Measurements from ENCODE around the gene TMEM131.
A peak's percentile ranks its signal among the peaks of the same experiment; 100 is the strongest.
"Not testable (repeated sequence)": the region's sequence is repeated elsewhere in the genome, so short reads cannot be mapped to it uniquely, and the experiment has no call there.

The TMEM131 gene

DNA sequence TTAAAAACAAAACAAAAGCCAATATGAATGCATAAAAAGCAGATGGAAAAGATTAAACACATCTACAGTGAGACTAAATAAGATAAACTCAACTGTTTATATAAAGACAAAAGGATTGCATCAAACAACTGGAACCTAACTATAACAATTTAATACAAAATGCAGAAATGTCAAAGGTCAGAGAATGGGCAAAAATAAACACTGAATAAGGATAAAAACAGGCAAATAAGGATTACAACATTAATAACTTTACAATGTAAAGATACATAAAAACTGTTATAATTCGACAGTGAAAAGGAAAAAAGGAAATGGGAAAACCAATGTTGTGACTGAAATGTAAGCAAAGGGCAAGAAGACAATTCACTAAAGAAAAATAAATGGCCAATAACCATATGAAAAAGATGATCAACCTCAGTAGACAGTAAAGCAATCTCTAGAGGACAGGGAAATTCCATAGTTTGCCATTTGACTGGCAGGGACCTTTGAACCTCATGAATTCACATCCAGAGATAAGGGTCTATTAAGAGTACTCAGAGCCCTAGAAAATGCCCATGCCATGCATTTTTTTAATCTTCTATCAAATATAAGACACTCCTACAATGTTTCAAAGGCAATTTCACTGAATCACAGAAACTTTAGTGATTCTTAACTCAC is 83.7 kb downstream of the TMEM131 start:
- DNase-seq: no peak

DNA sequence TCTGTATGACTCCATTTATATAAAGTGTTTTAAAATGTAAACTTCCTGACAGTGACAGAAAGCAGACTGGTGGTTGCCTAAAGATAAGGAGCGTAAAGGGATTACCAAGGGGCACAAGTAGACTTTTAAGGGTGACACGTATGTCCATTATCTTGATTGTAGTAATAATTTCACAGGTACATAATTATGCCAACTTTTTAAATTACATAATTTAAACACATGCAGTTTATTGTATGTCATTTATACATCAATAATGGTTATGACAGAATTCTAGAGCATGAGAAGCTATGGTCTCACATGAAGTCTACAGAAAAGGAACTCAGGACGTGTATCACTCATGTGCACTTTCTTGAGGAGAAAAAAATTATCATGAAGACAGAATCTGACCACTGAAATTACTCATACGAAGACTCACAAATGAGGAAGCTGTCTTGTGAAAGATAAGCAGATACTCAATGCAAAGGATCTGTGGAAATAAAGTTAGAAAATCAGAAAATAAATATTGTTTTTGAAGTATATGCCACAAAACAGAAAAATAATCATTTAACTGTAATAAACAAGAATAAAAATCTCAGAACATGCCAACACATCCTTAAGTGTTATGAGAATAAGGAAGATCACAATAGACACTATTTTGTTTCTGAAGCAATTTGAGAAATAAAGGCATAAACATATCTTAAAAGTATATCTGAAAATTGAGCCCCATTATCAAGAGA is 84.4 kb downstream of the TMEM131 start:
- peak; percentile 24 for DNase-seq

DNA sequence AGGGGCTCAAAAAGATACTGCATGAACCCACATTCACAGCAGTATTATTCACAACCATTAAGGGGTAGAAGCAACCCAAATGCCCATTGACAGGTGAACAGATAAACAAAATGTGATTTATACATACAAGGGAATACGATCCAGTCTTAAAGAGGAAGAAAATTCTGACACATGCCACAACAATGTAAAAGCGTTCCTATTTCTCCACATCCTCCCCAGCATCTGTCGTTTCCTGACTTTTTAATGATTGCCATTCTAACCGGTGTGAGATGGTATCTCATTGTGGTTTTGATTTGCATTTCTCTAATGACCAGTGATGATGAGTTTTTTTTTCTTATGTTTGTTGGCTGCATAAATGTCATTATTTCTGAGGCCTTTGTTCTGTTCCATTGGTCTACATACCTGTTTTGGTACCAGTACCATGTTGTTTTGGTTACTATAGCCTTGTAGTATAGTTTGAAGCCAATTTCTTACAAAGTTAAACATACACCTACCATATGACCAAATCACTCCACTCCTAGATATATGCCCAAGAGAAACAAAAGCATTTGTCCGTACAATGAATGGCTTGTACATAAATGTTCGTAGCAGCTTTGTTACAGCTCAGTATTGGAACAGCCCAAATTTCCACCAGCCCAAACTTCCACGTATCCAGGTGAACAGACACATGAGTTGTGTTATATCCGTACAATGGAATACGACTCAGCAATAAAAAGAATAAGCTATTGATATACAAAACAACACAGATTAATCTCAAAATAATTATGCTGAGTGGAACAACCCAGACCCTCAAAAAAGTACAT is 85.1 kb downstream of the TMEM131 start:
- no peak for DNase-seq

DNA sequence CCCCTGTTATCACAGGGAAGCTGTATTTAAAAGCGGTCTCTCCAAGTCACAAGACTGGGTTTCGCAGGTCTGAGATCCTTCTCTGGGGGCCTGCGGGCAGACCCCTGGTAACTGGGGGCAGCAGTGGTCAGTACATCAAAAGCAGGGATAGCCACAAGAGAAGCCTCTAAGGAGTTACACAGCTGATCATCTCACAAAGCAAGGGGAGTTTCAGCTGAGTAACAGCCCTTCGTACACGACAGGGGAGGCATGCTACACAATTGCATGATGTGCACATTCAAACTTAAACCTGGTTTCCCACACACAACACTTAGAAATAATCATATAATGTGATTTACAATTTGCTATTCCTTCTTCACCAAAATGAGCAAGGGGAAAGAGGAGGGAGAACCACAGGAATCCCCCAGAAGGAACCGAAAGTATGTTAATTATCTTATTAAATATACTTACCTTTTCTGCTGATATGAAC is 87.5 kb downstream of the TMEM131 start:
- no peak for DNase-seq

DNA sequence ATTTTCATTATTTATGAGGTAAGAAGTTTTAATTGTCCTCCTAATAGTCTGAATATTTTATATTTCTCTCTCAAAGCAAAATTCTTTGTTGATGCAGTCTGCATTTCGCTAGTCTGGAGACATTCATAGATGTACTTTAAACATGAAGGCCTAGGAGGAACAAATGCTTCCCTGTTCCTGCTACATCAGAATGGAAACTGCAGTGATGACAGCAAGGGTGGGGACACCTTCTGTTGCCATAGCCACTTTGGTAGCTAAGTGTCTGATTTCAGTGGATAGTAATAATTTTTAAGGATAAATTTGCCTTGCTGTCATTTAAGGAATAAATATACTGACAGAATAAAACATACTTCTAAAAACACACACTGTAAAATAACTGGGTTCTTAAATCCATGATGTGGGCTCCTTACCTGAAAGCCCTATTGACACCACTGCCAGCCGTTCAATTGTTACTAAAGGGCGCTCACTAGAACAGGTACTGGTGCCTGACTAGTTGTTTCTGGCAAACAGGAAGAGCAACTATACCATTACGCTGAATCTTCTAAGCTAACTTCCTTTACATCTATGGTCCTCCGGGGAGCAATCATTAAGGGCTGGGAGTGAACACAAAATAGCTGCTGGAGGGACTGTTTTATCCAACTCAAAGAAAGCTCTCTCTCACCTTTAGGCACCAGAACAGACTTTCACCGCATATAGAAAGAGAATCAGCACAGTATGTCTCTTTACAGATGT is 88.2 kb downstream of the TMEM131 start:
- DNase-seq: no peak

DNA sequence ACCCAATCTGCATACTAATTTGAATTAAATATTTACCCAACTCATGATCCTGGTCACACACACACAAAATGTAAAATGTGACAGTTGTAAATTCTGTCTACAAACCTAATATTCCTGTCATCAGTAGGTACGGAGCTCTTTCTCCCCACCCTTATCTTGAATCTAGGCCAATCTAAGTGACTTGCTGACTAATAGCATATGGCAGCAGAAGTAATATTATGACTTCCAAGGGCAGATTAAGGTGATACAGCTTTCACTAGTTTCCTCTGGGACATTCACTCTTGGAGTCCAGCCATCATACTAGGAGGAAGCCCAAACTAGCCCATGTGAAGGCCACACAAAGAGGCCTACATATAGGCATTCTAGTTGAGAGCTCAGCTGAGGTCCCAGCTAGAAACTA is 89.4 kb downstream of the TMEM131 start:
- DNase-seq: no peak

DNA sequence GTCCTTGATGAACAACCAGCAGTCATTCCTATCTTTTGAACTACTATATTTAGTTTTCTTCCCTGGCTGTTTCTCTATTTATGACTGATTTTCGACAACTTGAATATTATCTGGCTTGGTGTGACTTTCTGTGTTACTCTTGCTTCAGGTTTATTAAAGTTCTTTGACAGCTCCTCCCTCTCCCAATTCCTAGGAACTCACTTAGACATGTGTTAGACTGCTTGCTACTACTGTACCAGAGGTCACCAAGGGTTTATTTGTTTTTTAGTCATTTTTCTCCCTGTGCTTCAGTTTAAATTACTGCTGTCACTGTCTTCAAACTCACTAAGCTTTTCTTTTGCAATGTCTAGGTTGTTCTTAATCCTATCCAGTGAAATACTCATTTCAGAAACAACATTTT is 90.5 kb downstream of the TMEM131 start:
- no peak for DNase-seq

DNA sequence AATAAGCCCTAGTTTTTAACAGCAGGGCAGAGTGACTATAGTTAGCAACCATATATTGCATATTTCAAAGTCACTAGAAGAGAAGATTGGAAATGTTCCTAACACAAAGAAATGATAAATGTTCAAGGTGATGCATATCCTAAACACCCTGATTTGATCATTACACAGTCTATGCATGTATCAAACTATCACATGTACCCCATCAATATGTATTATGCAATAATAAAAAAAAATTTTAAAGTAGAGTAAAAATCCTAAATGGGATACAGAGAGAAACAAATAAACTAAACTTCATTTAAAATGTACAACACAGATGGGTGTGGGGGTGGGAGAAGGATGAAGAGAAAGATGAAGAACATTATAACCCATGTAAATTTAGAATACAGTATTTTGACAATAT is 93.9 kb downstream of the TMEM131 start:
- no peak for DNase-seq

DNA sequence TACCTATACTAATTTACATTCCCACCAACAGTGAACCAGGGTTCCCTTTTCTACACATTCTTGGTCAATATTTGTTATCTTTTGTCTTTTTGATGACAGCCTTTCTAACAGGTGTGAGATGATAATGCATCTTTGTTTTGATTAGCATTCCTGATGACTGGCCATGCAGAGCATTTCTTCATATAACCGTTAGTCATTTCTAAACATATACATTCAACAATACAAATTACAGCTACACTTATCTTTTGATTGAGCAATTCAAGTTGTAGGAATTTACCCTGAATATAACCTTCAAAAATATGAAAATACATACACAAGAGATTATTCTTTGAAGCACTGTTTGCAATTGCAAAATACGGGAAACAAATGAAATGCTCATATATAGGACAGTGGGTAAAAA is 94.9 kb downstream of the TMEM131 start:
- peak; percentile 20 for DNase-seq

DNA sequence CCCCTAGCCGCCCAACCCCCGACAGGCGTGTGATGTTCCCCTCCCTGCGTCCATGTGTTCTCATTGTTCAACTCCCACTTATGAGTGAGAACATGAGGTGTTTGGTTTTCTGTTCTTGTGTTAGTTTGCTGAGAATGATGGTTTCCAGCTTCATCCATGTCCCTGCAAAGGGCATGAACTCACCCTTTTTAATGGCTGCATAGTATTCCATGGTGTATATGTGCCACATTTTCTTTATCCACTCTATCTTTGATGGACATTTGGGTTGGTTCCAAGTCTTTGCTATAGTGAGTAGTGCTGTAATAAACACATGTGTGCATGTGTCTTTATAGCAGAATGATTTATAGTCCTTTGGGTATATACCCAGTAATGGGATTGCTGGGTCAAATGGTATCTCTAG is 102.7 kb downstream of the TMEM131 start:
- DNase-seq: not testable (repeated sequence)

DNA sequence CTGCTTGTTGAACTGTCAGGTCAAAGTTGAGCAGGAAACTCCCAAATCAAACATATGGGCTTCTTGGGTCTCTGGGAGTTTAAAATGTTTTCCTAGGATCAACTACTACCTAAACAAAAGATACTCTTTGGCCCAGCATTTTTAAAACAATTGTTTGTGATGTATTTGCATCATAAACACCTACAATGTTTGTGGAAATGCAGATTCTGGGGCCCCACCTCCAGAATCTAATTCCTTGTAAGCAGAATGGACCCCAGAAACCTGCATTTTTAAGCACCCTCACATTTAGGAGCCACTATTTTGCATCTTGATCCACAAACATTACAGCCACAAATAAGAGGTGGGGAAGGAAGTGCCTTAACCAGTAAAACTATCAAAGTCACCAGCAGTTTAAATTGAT is 104.1 kb downstream of the TMEM131 start:
- no peak for DNase-seq

DNA sequence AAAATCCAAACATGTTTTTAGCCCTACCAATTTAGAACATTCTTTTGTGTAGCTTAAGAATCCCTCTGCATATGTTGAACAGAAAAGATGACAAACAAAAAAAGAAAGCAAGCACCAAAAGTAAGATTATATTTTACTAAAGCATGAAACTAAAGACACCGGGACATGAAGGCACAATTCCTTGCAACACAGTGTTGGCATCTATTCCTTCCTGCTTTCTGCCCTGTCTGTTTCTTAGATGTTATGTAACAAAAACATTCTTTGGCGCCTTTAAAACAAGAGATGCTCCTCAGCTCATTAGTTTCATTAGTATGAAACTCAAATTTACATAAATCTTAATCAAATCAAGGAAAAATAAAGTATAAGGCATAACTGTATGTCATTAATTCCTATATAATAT is 106.6 kb downstream of the TMEM131 start:
- no peak for DNase-seq

DNA sequence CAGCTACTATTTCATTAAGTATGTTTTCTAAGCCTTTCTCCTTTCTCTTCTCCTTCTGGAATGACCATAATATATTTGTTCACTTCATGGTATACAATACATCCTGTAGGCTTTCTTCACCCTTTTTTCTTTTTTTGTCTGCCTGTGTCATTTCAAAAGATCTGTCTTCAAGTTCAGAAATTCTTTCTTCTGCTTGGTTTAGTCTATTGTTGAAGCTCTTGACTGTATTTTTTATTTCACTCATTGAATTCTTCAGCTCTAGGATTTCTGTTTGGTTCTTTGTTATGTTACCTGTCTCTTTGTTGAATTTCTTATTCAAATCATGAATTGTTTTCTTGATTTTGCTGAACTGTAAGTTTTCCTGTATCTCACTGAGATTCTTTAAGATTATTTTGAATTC is 109.9 kb downstream of the TMEM131 start:
- no peak for DNase-seq

DNA sequence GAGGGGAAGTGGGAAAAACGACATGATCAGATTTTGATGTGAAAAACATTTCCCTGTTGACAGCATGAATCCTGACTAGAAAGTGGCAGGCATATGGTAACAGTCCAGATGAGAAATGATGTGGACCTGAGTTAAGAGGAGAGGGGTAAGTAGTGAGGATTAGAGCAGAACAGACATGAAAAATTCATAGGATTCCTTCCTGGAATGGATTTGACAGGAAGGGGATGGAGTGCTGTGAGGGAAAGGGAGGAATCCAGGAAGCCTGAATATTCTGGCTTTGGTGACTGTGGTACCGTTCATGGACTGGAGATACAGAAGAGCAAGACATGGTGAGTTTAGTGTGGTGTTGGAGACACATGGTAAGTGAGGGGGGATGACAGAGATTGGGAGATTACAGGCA is 115.4 kb downstream of the TMEM131 start:
- no peak for DNase-seq

DNA sequence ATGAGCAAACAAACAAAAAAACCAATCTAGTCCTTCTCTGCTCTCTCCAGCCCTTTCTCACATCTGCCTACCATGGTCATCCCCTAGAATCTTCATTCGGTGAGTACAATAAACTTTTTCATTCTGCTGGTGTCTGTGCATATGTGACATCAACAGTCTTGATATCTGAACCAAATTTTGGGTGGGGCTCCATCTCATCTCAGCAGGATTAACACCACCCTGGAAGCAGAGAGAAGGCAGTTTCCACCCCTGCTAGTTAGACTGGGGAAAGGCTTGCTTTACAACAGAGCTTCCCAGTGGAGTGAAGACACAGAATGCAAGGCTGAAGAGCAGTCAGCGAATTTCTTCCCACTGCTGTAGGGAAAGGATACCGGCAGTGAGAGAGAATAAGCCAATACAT is 116.9 kb downstream of the TMEM131 start:
- DNase-seq: no peak

DNA sequence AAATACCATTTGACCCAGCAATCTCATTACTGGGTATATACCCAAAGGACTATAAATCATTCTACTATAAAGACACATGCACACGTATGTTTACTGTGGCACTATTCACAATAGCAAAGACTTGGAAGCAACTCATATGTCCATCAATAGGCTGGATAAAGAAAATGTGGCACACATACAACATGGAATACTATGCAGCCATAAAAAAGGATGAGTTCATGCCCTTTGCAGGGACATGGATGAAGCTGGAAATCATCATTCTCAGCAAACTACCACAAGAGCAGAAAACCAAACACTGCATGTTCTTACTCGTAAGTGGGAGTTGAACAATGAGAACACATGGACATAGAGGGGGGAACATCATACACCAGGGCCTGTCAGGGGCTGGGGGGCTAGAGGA is 117.4 kb downstream of the TMEM131 start:
- DNase-seq: not testable (repeated sequence)

DNA sequence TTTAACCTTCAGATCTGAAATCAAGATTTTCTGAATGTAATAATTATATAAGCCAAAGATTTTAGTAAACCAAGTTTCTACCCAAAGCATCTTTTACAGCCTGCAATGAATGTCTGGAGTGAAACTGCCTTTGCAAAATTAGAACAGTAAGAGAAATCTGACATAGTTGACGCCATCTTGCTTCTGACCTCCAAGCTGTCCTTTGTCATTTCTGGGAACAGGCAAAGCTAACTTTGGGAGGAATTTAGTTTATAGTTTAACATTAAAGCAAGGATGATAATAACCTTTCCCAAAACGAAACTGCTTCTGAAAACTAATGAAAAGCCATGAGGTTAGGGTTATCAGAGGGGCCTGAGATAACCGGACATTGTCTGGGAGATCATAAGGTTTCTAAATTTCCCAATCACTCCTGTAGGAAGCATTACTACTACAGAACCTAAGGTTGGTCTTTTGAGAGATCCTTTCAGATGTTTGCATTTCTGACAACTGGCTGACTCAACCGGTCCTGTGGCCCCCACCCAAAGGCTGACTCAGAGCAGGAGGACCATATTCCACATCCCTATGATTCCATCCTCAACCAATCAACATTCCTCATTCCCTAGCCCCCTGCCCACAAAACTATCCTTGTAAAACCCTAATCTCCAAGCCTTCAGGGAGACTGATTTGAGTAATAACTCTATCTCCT is 124.5 kb downstream of the TMEM131 start:
- DNase-seq: peak; percentile 94

DNA sequence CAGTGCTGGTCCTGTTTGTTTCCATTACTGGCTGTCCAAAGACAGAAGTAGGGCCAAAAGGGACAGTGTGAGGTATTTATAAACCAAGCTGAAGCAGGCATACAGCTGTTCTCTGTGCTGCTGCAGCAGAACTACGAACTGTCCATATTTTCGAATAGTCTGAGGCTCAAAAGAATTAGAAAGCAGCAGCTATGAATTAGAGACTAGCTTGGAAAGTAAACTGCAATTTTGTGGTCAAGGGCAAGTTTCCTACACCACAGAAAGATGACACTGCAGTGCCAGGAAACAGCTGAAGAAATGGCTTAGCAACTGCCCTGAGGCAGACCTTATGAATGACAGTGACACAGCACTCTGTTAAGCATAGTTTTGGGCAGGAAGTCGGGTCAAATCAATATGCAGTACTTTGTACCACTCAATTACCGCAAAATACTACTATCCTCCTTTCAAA is 125.3 kb downstream of the TMEM131 start:
- peak; percentile 97 for DNase-seq

DNA sequence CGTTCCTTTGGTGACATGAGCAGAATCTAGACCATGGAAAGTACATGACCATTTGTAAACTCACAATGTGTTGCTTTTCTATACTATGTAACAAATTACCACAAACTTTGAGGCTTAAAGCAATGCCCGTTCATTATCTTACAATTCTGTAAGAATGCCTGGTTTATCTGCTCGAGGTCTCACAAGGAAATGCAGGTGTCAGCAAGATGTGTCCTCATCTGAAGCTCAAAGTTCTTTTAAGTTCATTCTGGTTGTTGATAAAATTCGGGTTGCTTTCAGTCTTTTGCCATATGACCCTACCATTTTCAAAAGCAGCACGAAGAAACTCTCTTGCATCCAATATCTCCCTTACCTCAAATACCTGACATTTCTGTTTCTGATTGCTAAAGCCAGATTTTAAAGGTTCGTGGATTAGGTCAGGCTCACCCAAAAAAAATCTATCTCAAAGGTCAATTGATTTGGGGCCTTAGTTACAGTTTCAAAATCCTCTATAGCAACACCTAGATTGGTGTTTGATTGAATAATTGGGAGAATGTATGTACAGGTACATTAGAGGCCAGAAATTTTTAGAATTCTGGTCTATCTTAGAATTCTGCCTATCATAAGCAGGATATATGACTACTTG is 125.9 kb downstream of the TMEM131 start:
- no peak for DNase-seq

DNA sequence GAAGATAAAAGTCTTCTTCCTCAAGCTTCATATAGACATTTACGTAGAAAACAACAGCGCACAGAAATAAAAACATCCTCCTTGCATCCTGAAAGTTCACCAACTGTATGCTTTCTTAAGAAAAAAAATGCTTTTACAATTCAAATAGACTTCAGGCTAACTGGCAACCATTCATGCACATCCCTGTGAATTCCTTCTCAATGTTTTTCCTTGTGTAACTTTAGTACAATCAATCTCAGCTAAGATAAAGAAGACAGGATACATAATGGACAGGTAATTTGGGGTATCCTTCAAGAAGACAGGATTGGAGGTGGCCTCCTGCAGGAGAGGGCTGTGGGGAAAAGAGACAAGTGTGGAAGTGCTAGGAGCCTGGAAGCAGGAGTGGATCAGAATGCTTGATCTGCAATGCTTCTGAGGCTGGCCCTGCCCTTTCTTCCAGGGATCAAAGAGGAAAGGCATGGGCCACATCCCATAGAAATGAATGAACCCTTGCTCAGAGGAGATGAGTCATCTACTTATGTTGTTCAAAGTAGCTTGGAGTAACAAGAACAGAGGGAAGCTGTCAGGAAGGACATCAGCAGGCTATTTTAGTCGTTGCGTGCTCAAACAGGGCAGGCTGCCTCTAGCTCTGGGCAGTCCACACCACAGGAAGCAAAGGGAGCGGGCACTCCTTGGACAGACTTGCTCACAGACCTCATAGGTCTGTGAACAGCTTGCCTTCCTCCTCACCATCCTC is 126.6 kb downstream of the TMEM131 start:
- peak; percentile 97 for DNase-seq

DNA sequence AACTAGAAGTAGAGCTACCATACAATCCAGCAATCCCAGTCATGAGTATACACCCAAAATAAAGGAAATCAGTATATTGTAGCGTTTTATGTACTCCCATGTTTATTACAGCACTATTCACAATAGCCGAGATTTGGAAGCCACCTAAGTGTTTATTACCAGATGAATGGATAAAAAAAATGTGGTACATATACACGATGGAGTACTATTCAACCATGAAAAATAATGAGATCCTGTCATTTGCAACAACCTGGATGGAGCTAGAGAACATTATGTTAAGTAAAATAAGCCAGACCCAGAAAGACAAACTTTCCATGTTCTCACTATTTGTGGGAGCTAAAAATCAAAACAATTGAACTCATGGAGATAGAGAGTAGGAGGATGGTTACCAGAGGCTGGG is 131.9 kb downstream of the TMEM131 start:
- no peak for DNase-seq

Data from fibroblast of skin of back (primary cell).